Stomach (tissue), 4 donors: ENCODE measurements around the gene HAUS5.

ENCODE experiments used
- CTCF ChIP-seq, 7 experiments: fragments of 450-650 bp in 4 of 7; fragments of 200-600 bp in 3 of 7; sonication (generic) in 3 of 7; IDR thresholded peaks; one replicate each; pipeline ENCODE4 v1.5.1; 2016 to 2019; ENCODE audit warnings: antibody characterized with exemption in 7 of 7, control low read depth in 2 of 7, mild to moderate bottlenecking in 1 of 7
- EP300 ChIP-seq: sonication (generic); formaldehyde crosslinking; IDR thresholded peaks from one replicate; pipeline ENCODE4 v1.6.1; 2017; ENCODE audit warnings: antibody characterized with exemption
- POLR2A ChIP-seq, 4 donors: fragments of 450-650 bp; IDR thresholded peaks; one replicate each; pipeline ENCODE4 v1.6.1; 2016; ENCODE audit warnings: antibody characterized with exemption in 4 of 4, control low read depth in 2 of 4, mild to moderate bottlenecking in 1 of 4, moderate library complexity in 1 of 4
- POLR2AphosphoS5 ChIP-seq, 3 donors: sonication (generic); formaldehyde crosslinking; IDR thresholded peaks; one replicate each; pipeline ENCODE4 v1.6.1; 2016; ENCODE audit warnings: antibody characterized with exemption in 3 of 3

GRCh38 chr19:35595928-35596327, 16.6 kb upstream of the HAUS5 start:
- TF ChIP-seq CTCF (IDR thresholded peaks at IDR 0.05), result no peak
- no peak for TF ChIP-seq POLR2A (IDR thresholded peaks at IDR 0.05)
- no peak for TF ChIP-seq POLR2AphosphoS5 (IDR thresholded peaks at IDR 0.05)
- no peak for TF ChIP-seq EP300
